Germinal center (tissue), 1 donor: ENCODE measurements around the gene LRRN1.
"Not testable (repeated sequence)": the region's sequence is repeated elsewhere in the genome, so short reads cannot be mapped to it uniquely, and the experiment has no call there.

ENCODE experiments used
- DNase-seq: peaks from one replicate; pipeline ENCODE4 v3.0.0; 2012; ENCODE audit warnings: mixed read lengths, low spot score

LRRN1 gene

DNA sequence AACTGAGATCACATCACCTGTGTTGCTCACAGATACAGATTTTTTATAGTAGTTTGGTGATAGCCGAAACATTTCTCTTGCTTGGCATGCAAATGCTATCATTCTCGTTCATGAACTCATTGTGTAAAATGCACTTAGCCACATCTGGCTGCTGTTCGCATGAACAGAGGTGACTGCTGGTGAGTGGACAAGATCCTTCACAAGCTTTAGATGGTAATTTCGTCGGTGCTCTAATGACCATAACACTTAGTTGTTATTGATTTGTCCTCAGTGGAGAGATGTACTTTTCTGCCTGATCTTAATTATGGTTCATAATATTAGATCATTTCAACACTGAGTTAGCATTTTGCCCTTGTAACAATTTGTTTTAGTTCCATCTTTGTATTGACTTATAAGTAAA, 13.8 kb downstream of the LRRN1 start:
- DNase-seq: no peak

DNA sequence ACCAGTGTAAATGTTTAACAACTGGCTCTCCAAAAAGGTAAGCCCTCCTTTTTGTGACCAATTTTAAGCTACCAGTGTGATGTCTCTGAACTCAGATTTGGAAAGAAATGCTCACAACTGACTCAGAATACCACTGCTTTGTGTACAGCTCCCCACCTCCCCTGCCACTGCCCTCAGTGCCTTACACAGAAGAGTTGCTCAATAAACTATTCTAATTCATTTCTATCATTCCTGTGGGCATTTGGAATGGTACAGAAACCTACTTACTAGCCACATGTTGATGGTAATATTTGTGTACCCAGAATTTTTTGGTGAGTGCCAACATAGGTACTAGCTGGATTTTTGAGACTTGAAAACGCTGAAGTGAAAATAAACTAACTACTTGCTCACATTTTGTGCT, 16.0 kb downstream of the LRRN1 start:
- DNase-seq: no peak

DNA sequence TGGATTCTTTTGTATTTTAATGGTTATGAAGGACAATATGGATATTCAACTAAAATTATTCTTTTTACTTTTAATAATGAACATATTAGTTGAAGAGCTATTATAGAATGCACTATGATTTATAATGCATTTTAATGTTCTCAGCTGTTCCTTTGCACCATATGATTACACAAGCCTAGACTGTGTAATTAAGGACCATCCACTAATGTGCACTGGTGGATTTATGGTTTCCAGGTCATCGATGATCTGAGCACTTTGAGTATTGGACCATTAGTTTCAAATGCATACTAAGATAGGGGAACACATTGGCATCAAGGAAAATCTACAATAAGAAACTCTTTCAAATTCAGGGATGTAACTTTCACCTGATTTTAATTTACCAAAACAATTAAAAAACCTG, 16.8 kb downstream of the LRRN1 start:
- no peak for DNase-seq

DNA sequence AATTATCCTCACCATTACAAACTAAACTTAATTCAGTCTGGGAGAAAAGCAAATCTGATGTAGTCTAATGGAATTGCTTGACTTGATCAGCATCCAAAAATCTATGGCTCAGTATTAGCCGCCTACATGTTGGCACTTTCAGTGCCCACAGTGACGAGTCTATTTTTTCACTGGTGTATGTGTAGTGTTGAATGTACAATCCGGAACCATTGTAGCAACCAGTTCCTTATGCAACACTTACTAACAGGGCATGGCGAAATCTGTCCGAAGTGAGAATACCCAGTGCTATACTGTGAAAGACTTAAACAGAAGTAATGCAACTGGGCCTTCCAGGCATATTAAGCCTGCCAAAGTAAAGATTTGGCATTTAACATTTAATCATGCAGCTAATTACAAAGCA, 18.6 kb downstream of the LRRN1 start:
- no peak for DNase-seq

DNA sequence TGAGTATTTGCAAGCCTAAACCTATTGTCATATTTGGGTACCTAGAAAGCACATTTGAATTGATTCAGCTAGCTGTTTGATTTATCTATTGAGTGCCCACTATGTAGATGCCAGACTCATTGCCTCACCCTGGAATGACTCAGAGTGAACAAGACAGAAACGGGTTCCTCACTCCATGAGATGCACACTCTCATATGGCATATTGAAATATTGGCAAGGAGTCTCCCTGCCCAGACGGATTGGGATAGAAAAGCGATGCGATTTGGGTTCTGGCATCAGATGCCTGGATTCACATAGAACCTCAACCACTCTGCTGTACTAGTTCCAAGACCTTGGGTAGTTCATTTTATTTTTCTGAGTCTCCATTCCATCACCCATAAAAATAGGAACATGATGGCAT, 22.5 kb downstream of the LRRN1 start:
- no peak for DNase-seq

DNA sequence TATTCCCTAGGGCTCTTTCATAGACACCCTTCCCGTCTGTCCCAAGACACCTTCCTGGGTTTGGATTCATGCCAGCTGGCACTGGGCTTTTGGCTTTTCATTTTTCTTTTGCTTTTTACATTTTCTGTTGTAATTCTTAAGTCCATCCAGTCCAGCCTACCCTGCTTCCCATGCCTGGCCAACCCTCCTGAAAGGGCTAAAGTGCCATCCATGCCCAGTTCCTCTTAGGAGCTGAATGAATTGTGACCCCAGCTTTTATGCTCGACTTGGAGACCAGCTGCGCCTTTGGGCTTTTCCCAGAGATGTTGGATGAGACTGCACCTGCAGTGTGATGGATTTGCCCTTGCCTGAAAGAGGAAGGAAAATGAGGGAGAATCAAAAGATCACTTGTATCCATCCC, 25.8 kb downstream of the LRRN1 start:
- DNase-seq: no peak

DNA sequence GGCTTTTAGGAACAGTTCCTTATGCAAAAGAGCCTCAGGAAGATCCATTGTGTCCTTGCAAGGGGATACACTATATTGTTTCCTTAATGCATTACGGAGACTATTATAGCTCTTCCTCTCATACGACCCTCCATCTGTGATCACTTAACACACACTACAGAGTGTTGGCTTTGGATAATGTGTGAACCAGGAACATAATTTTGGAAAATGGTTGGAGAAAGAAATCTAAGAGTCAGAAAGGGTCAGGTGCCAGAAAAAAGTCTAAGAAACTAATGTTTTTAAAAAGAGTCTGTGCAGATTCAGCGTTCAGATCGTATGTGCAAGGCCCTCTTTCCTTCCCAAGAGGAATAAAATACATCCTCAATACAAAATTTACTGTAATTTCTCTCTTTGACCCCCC, 27.3 kb downstream of the LRRN1 start:
- DNase-seq: no peak

DNA sequence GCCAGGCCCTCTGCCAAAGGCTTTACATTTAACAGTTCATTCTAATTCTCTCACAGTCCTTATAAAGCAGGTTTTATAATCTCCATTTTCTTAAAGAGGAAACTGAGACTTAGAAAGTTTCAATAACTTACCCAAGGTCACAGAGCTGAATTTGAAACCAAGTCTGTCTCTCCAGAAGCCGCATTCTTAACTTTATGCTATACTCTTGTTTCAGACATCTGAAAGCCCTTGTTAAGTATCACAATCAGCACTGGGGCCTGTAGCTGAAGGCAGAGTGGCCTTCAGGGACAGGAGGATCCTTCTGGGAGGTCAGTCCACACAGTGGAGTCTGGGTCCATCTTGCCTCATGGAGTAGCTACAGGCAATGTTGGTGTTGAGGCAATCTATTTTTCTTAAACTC, 27.9 kb downstream of the LRRN1 start:
- no peak for DNase-seq

DNA sequence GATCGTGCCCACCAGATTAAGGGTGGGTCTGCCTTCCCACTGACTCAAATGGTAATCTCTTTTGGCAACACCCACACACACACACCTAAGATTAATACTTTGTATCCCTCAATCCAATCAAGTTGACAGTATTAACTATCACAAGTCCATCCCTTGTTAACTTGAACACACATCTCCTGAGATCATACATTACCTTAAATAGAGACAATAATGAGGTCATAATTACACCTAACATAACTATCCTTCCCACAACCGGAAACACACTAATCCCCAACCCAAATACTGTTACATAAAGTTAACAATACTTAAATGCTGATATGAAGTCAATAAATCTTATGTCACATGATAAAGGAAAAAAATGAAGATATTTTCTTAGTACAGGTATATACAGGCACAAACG, 29.2 kb downstream of the LRRN1 start:
- not testable (repeated sequence) for DNase-seq

DNA sequence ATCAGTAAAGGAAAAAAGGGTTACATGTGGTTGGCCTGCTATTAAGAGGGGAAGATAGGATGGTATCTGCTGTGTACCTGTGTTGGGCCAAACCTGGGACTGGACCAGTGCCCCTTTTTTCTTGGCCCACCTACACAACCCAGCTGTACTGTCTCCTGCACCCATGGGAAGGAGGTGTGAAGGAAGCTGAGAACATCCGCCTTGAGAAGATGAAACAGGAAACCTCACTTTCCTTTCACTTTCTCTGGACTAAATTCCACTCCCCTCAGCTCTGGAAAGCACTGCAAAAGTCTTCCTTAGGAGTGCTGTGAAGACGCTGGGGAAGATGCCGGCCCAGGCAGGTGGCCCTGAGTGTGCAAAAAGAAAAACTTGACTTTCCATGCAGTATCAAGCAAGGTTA, 37.6 kb downstream of the LRRN1 start:
- no peak for DNase-seq

DNA sequence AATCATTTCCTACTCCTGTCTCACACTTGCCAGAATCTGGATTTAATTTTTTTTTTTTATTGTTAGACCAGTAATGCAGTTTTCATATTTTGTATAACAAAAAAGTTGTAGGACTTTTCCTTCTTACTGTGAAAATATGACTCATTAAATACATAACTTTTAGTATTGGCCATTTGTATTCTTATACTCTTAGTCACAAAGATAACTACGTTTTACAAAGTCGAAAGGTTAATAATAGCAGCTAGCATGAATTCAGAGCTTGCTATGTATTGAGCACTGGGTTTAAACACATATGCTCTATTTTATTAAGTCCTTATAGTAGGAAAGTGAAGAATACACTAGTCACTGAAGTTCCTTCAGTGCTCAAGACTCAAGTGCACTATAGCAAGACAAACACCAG, 43.1 kb downstream of the LRRN1 start:
- no peak for DNase-seq

DNA sequence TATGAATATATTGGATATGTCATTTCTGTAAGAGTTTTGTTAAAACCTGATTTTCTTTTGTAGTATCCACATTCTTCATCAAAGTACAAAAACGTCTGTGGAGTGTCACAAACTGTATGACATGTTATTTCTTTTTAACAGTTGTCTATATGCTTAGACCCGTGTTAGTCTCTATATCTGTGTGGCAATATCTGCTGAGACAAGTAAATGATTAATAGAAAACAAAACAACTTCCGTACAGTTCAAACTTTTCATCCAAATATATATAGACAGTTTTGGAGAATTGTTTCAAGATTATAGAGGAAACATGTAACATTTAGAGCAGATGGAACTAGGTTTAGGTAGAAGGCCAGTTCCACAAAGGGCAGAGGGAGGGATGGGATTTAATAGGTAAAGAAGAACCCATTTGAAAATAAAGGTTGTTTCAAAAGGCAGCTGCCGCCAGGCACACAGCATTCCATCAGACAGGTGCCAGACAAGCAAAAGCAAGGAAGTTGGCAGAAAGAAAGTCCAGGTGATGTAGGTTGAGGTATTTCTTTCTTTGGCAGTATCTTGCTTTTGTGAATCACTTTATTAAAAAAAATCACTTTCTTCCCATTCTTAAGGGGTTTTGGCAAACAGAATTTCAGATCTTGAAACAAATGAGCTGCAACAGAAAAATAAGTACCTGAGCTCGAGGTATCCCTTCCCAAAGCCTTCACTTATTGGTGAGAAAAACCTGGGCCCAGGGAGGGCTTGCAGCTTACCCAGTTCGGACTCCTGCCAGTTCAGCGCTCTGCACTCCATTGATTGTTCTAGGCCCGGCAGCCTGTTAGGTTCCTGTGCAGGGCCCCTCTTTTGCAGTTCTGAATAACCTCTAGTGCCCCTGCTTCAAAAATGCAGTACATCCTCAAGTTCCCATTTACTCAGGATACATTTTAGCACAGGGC, 49.0 kb downstream of the LRRN1 start:
- DNase-seq: no peak

DNA sequence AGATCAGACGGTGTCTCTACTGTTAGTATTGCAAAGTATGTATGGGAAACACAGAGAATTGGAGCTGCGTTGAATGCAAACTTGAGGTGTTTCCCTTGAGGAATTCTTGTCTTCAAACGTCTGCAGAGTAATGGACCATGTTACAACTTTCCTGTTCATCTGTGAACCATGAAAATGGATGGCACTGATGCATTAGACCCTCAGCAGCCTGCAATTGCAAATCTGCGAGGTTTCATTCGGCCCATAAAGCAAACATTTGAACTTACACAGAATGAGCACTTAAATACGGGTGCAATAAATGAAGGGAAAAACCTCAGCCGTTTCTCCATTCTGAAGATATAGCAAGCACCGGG, 49.7 kb downstream of the LRRN1 start:
- DNase-seq: no peak

DNA sequence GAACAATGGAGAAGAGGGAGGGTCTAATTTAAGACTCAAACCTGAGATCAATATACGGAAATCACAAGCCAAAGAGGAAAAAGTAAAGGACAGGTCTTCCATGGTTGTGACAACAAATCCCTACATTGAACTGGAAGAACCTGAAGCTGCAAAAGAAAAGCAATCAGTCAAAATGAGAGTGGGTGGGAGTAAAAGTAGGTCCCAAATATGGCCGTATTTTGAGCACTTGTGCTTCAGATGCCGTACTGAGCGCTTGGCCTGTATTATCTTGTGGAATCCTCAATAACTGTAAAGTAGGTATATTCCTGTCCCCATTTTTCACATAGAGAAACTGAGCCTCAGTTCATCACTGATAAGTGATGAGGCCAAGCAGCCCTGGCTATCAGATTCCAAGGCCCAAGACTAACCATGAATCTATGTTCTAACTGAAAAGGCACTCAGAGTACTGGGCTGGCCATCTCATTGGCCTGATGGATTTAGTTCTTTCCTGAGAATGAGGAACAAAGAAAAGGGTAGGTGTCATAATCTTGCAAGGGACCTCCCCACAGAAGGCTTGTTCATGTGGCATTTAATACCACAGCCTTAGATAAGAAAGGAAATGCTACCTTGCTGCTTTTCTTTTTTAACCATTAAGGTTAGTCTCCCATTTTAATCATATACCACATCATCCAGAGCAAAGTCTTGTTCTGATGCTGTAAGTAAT, 52.5 kb downstream of the LRRN1 start:
- DNase-seq: no peak

DNA sequence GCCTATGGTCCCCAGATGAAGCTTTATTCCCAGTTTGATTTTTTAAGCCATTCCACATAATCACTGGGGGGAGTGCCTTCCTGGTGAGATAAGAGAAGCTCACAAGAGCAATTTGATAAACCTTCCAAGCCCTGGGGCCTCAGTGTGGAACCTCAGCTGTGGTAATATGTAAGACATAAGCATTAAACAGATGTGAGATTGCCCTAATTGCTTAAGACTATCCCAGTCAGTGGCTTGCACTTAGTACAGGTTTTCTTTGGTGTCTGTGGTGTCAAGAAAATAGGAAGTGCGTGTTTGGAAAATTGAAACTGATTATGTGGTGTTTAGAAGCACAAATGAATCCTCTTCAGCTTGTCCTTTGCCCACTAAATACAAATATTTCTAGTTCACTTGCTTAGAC, 54.3 kb downstream of the LRRN1 start:
- DNase-seq: no peak

DNA sequence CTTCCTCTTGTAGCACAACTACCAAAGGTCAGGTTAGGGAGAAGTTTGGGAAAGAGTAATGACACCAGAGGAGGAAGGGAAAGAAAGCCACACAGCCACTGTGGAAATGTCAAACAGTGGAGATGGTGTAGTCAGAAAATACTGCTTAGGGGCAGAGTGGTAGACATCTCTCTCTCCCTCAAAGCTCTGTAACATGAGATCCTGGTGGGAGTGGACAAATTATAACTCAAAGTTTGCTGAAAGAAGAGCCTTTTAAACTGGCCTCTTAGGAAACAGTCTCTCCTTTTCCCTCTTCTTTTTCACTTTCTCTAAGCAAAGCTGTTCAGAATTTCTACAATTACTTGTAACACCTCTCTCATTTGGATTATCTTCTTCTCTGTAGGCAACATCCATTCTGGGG, 55.8 kb downstream of the LRRN1 start:
- DNase-seq: no peak

DNA sequence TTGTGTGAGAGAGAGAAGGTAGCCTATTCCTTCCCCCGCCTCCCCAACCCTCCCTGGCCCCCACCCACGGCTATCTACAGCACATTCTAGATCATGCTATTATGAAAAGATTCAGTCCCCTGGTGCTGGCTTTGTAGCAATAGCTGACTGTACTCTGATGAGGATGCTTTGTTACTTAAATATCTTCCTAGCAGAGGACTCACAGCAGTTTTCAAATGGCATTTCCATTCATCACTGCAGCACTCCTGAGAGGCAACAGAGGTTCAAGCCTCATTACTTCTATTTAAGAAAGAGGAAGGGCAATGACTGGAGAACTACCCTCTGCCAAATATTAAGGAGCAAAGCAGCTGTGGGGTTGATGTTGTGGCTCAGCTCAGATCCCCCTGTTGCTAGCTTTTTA, 61.0 kb downstream of the LRRN1 start:
- no peak for DNase-seq

DNA sequence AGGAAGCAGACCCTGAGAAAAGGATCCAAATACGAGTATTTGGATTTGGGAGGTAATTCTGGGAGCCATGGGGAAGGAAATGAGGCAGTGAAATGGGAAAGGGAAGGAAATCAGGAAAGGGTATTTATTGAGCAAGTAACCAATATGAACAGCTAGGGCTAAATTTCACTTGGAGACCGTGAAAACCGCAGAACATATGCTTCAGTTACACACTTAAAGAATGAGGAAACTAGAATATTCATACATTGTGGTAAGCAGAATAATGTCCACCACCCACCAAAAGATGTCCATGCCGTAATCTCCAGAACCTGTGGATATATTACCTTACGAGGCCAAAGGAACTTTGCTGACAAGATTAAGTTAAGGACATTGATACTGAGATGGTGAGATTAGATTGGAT, 63.3 kb downstream of the LRRN1 start:
- DNase-seq: no peak

DNA sequence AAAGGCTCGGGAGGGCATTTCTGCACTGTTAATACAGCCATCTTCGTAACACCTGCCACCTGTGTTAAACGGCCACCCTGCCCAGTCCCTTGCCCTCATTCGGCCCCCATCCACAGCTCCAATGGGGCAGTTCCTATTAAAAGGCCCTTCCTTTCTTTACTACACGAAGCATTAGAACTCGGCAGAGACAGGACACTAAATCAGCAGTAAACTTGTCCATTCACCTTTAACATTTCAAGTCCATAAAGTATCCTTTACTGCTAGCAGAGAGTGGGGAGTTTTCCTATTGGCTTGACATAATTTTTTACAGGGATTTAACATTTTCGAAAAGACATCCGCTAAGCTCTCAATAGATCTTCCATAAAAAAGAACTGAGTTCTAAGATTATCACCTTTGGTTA, 76.3 kb downstream of the LRRN1 start:
- DNase-seq: no peak

DNA sequence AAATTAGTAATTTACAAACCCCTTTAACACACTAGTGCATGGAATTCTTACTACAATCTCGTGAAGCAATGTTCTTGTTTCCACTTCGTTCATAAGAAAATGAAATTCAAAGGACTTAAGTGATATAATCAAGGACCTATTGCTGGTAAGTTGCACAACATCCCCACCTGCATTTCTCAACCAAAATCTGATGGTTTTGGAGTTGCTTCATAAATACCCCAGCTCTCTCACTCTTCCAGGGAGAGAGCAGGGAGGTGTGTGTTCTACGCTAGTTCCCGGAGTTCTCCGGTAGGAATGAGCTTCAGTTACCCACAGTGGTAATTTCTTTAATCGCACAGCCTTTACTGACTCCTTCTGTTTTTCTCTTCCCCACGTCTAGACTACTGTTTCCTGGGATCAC, 81.8 kb downstream of the LRRN1 start:
- DNase-seq: no peak

DNA sequence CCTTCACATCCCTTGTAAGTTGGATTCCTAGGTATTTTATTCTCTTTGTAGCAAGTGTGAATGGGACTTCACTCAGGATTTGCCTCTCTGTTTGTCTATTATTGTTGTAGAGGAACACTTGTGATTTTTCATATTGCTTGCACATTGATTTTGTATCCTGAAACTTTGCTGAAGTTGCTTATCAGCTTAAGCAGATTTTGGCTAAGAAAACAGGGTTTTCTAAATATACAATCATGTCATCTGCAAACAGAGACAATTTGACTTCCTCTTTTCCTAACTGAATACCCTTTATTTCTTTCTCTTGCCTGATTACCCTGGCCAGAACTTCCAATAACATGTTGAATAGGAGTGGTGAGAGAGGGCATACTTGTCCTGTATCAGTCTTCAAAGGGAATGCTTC, 88.1 kb downstream of the LRRN1 start:
- DNase-seq: not testable (repeated sequence)

DNA sequence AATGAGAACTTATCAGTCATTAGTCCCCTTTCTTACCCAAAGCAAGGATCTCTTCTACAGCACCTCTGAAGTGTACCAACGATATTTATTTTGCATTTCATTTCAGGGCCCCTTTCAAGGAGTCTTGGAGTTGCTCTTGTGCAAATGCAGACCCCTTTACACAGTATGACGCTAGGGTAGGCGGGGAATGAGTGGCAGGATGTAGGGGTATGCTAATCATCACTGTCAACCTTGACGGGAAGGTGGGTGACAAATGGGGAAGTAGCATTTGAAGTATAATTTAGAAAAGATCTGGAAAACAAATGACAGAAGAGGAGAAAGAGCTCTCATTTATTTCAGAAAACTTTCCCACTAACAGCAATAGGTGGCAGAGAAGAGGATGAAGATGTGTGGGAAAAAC, 94.4 kb downstream of the LRRN1 start:
- DNase-seq: no peak
